ENCODE measurements around the gene RNF43. TPM values are rescaled to one million over a fixed set of nuclear protein-coding genes. Genes with fewer than 3 reads are reported as not detected.
A peak's percentile ranks its signal among the peaks of the same experiment; 100 is the strongest.

The RNF43 gene
- total and polyA plus RNA-seq, 2 of the 13 experiments (the other 11 are each of a cell fraction or from before 2014, with no cell fraction given) = 31.0 to 53.4 TPM

DNA sequence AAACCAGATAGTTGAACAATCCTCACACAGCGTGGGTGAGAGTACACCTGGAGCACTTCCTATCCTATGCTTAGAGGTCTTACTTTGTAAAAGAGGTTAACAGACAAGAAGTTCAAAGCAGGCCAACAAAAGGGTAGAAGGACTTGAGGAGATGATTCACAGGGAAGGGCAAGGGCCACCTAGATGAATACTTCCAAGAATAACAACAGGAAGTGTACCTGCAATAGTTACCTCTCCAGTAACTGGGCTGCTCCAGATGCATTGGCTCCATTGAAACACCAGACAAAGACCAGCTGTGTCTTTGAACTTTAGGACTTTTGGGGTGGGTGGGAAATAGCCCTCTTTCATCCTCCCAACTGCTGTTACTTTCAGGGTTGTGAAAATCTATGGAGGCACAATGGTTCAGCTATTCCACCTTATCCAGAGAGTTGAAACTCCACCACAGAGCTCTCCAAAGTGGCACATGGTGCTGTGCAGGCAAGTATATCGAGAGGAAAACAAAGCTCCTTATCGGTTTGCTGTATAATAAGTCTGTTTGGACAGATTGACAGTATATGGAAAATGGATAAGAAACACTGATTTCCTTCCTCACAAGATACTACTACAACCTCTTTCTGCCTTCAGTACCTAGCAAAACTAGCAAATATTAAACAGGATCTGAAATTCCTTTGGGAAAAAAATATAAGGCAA lies 22.7 kb downstream of the RNF43 start (continued):
- TF ChIP-seq, protein P1, sequence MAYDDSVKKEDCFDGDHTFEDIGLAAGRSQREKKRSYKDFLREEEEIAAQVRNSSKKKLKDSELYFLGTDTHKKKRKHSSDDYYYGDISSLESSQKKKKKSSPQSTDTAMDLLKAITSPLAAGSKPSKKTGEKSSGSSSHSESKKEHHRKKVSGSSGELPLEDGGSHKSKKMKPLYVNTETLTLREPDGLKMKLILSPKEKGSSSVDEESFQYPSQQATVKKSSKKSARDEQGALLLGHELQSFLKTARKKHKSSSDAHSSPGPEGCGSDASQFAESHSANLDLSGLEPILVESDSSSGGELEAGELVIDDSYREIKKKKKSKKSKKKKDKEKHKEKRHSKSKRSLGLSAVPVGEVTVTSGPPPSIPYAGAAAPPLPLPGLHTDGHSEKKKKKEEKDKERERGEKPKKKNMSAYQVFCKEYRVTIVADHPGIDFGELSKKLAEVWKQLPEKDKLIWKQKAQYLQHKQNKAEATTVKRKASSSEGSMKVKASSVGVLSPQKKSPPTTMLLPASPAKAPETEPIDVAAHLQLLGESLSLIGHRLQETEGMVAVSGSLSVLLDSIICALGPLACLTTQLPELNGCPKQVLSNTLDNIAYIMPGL (CRISPR knock-in tag; IDR thresholded peaks at IDR 0.05; ENCODE audit: borderline replicate concordance in 1 of 2, low read depth in 1 of 2) = peak in 1 of 2 experiments; percentile 32; a peak in 1 of 4 replicates
- peak; percentile 49; the same call in 1 of the 2 replicates for TF ChIP-seq GATAD1 (CRISPR knock-in tag; IDR thresholded peaks at IDR 0.05)
- TF ChIP-seq NR1H2 (CRISPR knock-in tag; IDR thresholded peaks at IDR 0.05; ENCODE audit: borderline replicate concordance, low read depth) = no peak
- no peak for TF ChIP-seq ZNF337 (CRISPR knock-in tag; IDR thresholded peaks at IDR 0.05; ENCODE audit: borderline replicate concordance, low read depth)
- no peak for TF ChIP-seq ZNF703 (CRISPR knock-in tag; IDR thresholded peaks at IDR 0.05; ENCODE audit: borderline replicate concordance)
- TF ChIP-seq HMGA1 (CRISPR knock-in tag; conservative IDR thresholded peaks at IDR 0.05) = no peak
- no peak for TF ChIP-seq TOPORS (CRISPR knock-in tag; IDR thresholded peaks at IDR 0.05)
- TF ChIP-seq ZNF878 (CRISPR knock-in tag; IDR thresholded peaks at IDR 0.05) = 0 out of 2 replicates have a peak, but pooled peaks have one; percentile 19
- TF ChIP-seq CBX5 (CRISPR knock-in tag; IDR thresholded peaks at IDR 0.05; ENCODE audit: borderline replicate concordance) = peak; percentile 53; the same call in 1 of the 2 replicates
- TF ChIP-seq DNMT3B (CRISPR knock-in tag; conservative IDR thresholded peaks at IDR 0.05) = 0 out of 2 replicates have a peak, but pooled peaks have one; percentile 16
- TF ChIP-seq ZBTB42 (CRISPR knock-in tag; IDR thresholded peaks at IDR 0.05) = peak; percentile 98; the same call in 1 of the 2 replicates
- TF ChIP-seq ZBTB3 (CRISPR knock-in tag; IDR thresholded peaks at IDR 0.05; ENCODE audit: borderline replicate concordance, low read depth) = no peak; the same call in 1 of the 2 replicates
- TF ChIP-seq, protein P2, sequence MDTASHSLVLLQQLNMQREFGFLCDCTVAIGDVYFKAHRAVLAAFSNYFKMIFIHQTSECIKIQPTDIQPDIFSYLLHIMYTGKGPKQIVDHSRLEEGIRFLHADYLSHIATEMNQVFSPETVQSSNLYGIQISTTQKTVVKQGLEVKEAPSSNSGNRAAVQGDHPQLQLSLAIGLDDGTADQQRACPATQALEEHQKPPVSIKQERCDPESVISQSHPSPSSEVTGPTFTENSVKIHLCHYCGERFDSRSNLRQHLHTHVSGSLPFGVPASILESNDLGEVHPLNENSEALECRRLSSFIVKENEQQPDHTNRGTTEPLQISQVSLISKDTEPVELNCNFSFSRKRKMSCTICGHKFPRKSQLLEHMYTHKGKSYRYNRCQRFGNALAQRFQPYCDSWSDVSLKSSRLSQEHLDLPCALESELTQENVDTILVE (CRISPR knock-in tag; IDR thresholded peaks at IDR 0.05) = 0 out of 2 replicates have a peak, but pooled peaks have one; percentile 73
- no peak for TF ChIP-seq SIN3B (IDR thresholded peaks at IDR 0.05; ENCODE audit: low read length)
- TF ChIP-seq MTA3 (CRISPR knock-in tag; IDR thresholded peaks at IDR 0.05) = no peak
- TF ChIP-seq NFE2L2 (IDR thresholded peaks at IDR 0.05; ENCODE audit: low read length) = no peak
- TF ChIP-seq DNMT1 (CRISPR knock-in tag; IDR thresholded peaks at IDR 0.05) = no peak
- TF ChIP-seq HDAC6 (IDR thresholded peaks at IDR 0.05; ENCODE audit: low read depth, low read length) = no peak
- no peak for TF ChIP-seq MTA1 (CRISPR knock-in tag; IDR thresholded peaks at IDR 0.05; ENCODE audit: borderline replicate concordance)
- TF ChIP-seq ZNF724P (CRISPR knock-in tag; IDR thresholded peaks at IDR 0.05; ENCODE audit: borderline replicate concordance) = 0 out of 2 replicates have a peak, but pooled peaks have one; percentile 20
- no peak for TF ChIP-seq ZNF234 (CRISPR knock-in tag; conservative IDR thresholded peaks at IDR 0.05)
- TF ChIP-seq, protein P3, sequence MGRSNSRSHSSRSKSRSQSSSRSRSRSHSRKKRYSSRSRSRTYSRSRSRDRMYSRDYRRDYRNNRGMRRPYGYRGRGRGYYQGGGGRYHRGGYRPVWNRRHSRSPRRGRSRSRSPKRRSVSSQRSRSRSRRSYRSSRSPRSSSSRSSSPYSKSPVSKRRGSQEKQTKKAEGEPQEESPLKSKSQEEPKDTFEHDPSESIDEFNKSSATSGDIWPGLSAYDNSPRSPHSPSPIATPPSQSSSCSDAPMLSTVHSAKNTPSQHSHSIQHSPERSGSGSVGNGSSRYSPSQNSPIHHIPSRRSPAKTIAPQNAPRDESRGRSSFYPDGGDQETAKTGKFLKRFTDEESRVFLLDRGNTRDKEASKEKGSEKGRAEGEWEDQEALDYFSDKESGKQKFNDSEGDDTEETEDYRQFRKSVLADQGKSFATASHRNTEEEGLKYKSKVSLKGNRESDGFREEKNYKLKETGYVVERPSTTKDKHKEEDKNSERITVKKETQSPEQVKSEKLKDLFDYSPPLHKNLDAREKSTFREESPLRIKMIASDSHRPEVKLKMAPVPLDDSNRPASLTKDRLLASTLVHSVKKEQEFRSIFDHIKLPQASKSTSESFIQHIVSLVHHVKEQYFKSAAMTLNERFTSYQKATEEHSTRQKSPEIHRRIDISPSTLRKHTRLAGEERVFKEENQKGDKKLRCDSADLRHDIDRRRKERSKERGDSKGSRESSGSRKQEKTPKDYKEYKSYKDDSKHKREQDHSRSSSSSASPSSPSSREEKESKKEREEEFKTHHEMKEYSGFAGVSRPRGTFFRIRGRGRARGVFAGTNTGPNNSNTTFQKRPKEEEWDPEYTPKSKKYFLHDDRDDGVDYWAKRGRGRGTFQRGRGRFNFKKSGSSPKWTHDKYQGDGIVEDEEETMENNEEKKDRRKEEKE (IDR thresholded peaks at IDR 0.05) = no peak
